Vagina (tissue), 2 donors: ENCODE results near the gene OVCA2. TPM values are rescaled to one million over a fixed set of nuclear protein-coding genes. Genes with fewer than 3 reads are reported as not detected.

Experiments used
- DNase-seq, 2 donors: peaks; one replicate each; pipeline ENCODE4 v3.0.0-alpha.2; 2017; ENCODE audit errors: extremely low spot score in 2 of 2
- H3K27ac ChIP-seq: fragments of 200-600 bp; sonication (generic); one replicate; pipeline ENCODE4 v1.5.1; 2019
- H3K27me3 ChIP-seq: fragments of 200-600 bp; sonication (generic); one replicate; pipeline ENCODE4 v1.5.1; 2019
- H3K36me3 ChIP-seq, 2 donors: fragments of 200-600 bp; sonication (generic); one replicate each; pipeline ENCODE4 v1.5.1; 2017 to 2019
- H3K4me1 ChIP-seq: fragments of 200-600 bp; sonication (generic); one replicate; pipeline ENCODE4 v1.5.1; 2019
- H3K4me3 ChIP-seq, 2 donors: fragments of 200-600 bp; sonication (generic); 1 replicate in 1 of 2; 2 replicates in 1 of 2; pipeline ENCODE4 v1.5.1; 2016 to 2019
- H3K9me3 ChIP-seq: fragments of 200-600 bp; sonication (generic); one replicate; pipeline ENCODE4 v1.5.1; 2019
- CTCF ChIP-seq, 3 experiments: fragments of 450-650 bp in 2 of 3; fragments of 200-600 bp in 1 of 3; sonication (generic) in 1 of 3; IDR thresholded peaks; one replicate each; pipeline ENCODE4 v1.5.1; 2017 to 2019; ENCODE audit warnings: antibody characterized with exemption in 3 of 3, mild to moderate bottlenecking in 2 of 3, moderate library complexity in 2 of 3
- POLR2A ChIP-seq, 2 donors: fragments of 450-650 bp; IDR thresholded peaks; one replicate each; pipeline ENCODE4 v1.6.1; 2017; ENCODE audit warnings: antibody characterized with exemption in 2 of 2, mild to moderate bottlenecking in 2 of 2, moderate library complexity in 2 of 2
- POLR2AphosphoS5 ChIP-seq, 2 donors: sonication (generic); formaldehyde crosslinking; IDR thresholded peaks; one replicate each; pipeline ENCODE4 v1.9.0; 2017; ENCODE audit warnings: antibody characterized with exemption in 2 of 2, mild to moderate bottlenecking in 2 of 2, low read depth in 1 of 2; ENCODE audit not compliant: insufficient read depth in 1 of 2
- intact Hi-C: fragments of 100-400 bp; cut with DNase I; formaldehyde crosslinking; loops from one replicate; pipeline ENCODE4 v1.15.1; 2023
- total RNA-seq: library from RNA; depleted of rRNA; stranded (reverse); fragments of >200 nt; gene quantifications from one replicate; pipeline ENCODE4 v1.2.3, GENCODE V29; 2016

OVCA2 gene
- total RNA-seq, 1 donor from 2014 or later = 24.3 TPM

- peaks cover 70% of the 10 kb centered on the region for H3K4me1 ChIP-seq
- peaks cover 0 to 12% of the 10 kb centered on the region in 2 donors for H3K36me3 ChIP-seq
- H3K27ac ChIP-seq = peak overlapping the region; percentile 95
- H3K9me3 ChIP-seq = no peaks in the 10 kb centered on the region
- DNase-seq = no peak
- H3K4me3 ChIP-seq = no peak overlapping the region
- no peak for TF ChIP-seq POLR2A (IDR thresholded peaks at IDR 0.05)
- intact Hi-C loops = no loop called here
- H3K27me3 ChIP-seq = no peaks in the 10 kb centered on the region
These were observed 23.4 kb downstream of the OVCA2 start for GRCh38 chr17:2064980-2065785.

DNA sequence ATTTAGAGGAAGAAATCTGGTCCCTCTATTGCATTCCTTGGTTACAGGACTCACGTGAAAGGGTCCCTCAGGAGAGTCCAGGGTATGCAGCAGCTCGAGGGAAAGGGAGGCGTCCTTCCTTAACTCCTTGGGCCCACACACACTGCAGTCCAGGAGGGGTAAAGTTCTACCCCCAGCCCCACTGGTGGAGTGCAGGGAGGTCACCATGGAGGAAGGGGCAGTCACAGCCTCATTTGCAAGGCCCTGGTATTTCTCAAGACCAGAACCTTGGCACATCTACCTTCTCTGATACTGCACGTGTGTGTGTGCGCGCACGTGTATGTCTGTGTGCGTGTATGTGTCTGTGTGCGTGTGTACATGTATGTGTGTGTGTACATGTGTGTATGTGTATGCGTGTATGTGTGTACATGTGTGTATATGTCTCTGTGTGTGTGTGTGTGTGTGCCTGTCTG lies 24.2 kb downstream of the OVCA2 start:
- no peak for TF ChIP-seq POLR2A (IDR thresholded peaks at IDR 0.05)
- TF ChIP-seq POLR2AphosphoS5 (IDR thresholded peaks at IDR 0.05; ENCODE audit: insufficient read depth in 1 of 2, low read depth in 1 of 2) = no peak
- TF ChIP-seq CTCF (IDR thresholded peaks at IDR 0.05) = no peak
- Histone ChIP-seq H3K27me3 (no peaks in the 10 kb centered on the region), H3K9me3 (no peaks in the 10 kb centered on the region), H3K27ac (peak overlapping the region; percentile 95), H3K36me3 (peaks cover 0 to 12% of the 10 kb centered on the region in 2 donors), H3K4me1 (peaks cover 67% of the 10 kb centered on the region), H3K4me3 (no peak overlapping the region)
- intact Hi-C loops = no loop called here
- DNase-seq = no peak

DNA sequence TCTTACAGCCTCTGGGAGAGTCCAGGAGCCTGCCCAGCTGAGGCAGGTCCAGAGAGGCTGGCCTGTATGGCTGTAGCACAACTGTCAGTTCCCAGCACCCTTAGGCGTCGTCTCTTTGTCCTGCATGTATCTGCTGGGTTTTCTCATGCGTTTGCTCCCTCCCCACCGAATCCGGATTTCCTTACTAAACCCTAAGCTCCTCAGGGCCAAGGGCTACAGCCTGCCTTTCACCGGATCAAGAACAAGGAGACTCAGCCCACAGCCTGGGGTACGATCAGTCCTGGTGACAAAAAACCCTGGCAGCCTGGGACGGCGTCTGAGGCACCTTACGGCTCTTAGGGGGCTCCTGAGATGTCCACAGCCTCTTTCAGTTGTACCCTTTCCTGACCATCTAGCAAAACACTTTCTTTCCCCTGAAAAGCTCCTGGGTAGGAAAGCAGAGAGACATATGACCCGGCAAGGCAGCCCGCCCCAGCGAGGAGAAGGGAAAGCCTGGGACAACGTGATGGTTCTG lies 25.3 kb downstream of the OVCA2 start:
- intact Hi-C loops = no loop called here
- no peaks in the 10 kb centered on the region for H3K27me3 ChIP-seq
- H3K4me1 ChIP-seq = peaks cover 78% of the 10 kb centered on the region
- no peaks in the 10 kb centered on the region for H3K9me3 ChIP-seq
- H3K36me3 ChIP-seq = peaks cover 0 to 12% of the 10 kb centered on the region in 2 donors
- TF ChIP-seq POLR2AphosphoS5 (IDR thresholded peaks at IDR 0.05; ENCODE audit: insufficient read depth in 1 of 2, low read depth in 1 of 2) (no peak), CTCF (IDR thresholded peaks at IDR 0.05) (no peak), POLR2A (IDR thresholded peaks at IDR 0.05) (no peak)
- no peak for DNase-seq
- no peak overlapping the region for H3K4me3 ChIP-seq
- H3K27ac ChIP-seq = peak overlapping the region; percentile 95

DNA sequence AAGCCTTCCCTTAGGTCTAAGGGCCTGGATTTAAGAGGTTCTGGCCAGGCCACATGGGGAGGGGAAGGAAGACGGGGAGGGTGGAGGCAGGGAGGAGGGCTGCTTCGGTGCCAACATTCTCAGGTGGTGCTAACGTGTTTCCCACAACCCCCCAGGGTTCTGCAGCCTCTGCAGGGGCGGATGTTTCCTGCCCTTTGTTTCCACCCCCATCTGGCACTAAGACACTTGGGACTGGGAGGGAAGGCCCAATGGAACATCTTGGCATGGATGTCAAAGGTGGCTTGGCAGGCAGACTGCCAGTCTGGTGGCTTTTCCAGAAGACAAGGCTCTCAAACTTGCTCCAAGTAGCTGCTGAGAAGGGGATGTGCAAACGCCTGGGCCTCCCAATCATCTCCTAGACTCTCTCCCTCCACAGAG lies 25.8 kb downstream of the OVCA2 start:
- no peak for DNase-seq
- H3K36me3 ChIP-seq = peaks cover 0 to 12% of the 10 kb centered on the region in 2 donors
- peaks cover 79% of the 10 kb centered on the region for H3K4me1 ChIP-seq
- intact Hi-C loops = no loop called here
- H3K9me3 ChIP-seq = no peaks in the 10 kb centered on the region
- peak overlapping the region; percentile 95 for H3K27ac ChIP-seq
- no peaks in the 10 kb centered on the region for H3K27me3 ChIP-seq
- TF ChIP-seq POLR2AphosphoS5 (IDR thresholded peaks at IDR 0.05; ENCODE audit: insufficient read depth in 1 of 2, low read depth in 1 of 2) (peak in 1 of 2 donors; percentile 38), CTCF (IDR thresholded peaks at IDR 0.05) (no peak)
- H3K4me3 ChIP-seq = no peak overlapping the region

- no peak for DNase-seq
- peaks cover 0 to 12% of the 10 kb centered on the region in 2 donors for H3K36me3 ChIP-seq
- intact Hi-C loops = no loop called here
- TF ChIP-seq CTCF (IDR thresholded peaks at IDR 0.05) = no peak
- TF ChIP-seq POLR2A (IDR thresholded peaks at IDR 0.05) = no peak
- TF ChIP-seq POLR2AphosphoS5 (IDR thresholded peaks at IDR 0.05; ENCODE audit: insufficient read depth in 1 of 2, low read depth in 1 of 2) = no peak
- H3K4me3 ChIP-seq = no peak overlapping the region
- H3K9me3 ChIP-seq = no peaks in the 10 kb centered on the region
- H3K27ac ChIP-seq = peak overlapping the region; percentile 95
- H3K27me3 ChIP-seq = no peaks in the 10 kb centered on the region
- H3K4me1 ChIP-seq = peaks cover 75% of the 10 kb centered on the region
These were observed 26.3 kb downstream of the OVCA2 start for GRCh38 chr17:2068031-2068518.
